OCI-LY1 (cell line): ENCODE measurements around the gene DNAJC24.

Experiments
- H2AFZ ChIP-seq: fragments of 200-600 bp; sonication (generic), shearing (Covaris generic); 2 replicates; pipeline ENCODE4 v1.6.0; 2014; ENCODE audit warnings: antibody characterized with exemption, mild to moderate bottlenecking, low read length
- H3F3A ChIP-seq: fragments of 200-600 bp; sonication (generic), shearing (Covaris generic); 2 replicates; pipeline ENCODE4 v1.6.0; 2014; ENCODE audit warnings: mild to moderate bottlenecking, antibody characterized with exemption, low read length, moderate library complexity; ENCODE audit not compliant: insufficient read depth
- H3K27ac ChIP-seq: fragments of 200-600 bp; sonication (generic); 2 replicates; pipeline ENCODE4 v1.5.1; 2014; ENCODE audit warnings: low read length, mixed run types, mild to moderate bottlenecking, low read depth; ENCODE audit not compliant: poor library complexity, severe bottlenecking
- H3K27me3 ChIP-seq: fragments of 200-600 bp; sonication (generic); 2 replicates; pipeline ENCODE4 v1.6.0; 2014; ENCODE audit warnings: antibody characterized with exemption, mild to moderate bottlenecking, low read length, moderate library complexity; ENCODE audit not compliant: insufficient read depth
- H3K36me3 ChIP-seq: fragments of 200-600 bp; sonication (generic); 2 replicates; pipeline ENCODE4 v1.6.1; 2014; ENCODE audit warnings: mild to moderate bottlenecking, antibody characterized with exemption, low read length, moderate library complexity, mixed read lengths; ENCODE audit not compliant: insufficient read depth
- H3K4me1 ChIP-seq: fragments of 200-600 bp; sonication (generic); 2 replicates; pipeline ENCODE4 v1.5.1; 2014; ENCODE audit warnings: mild to moderate bottlenecking, low read length, moderate library complexity; ENCODE audit not compliant: insufficient read depth, severe bottlenecking
- H3K4me2 ChIP-seq: fragments of 200-600 bp; sonication (generic), shearing (Covaris generic); 2 replicates; pipeline ENCODE4 v1.6.1; 2014; ENCODE audit warnings: low read length
- H3K4me3 ChIP-seq: fragments of 200-600 bp; sonication (generic); 2 replicates; pipeline ENCODE4 v1.5.1; 2014; ENCODE audit warnings: low read length, low read depth, mild to moderate bottlenecking, mixed read lengths; ENCODE audit not compliant: poor library complexity, severe bottlenecking
- H3K79me2 ChIP-seq: fragments of 200-600 bp; shearing (Covaris generic); 2 replicates; pipeline ENCODE4 v1.6.1; 2016; ENCODE audit warnings: mixed run types, low read length, mixed read lengths; ENCODE audit not compliant: insufficient read depth
- H3K9ac ChIP-seq: fragments of 200-600 bp; sonication (generic), shearing (Covaris generic); 2 replicates; pipeline ENCODE4 v1.6.1; 2014; ENCODE audit warnings: mild to moderate bottlenecking, low read length, mixed read lengths
- H3K9me2 ChIP-seq: fragments of 200-600 bp; sonication (generic), shearing (Covaris generic); 2 replicates; pipeline ENCODE4 v1.6.1; 2014; ENCODE audit warnings: low read depth, mild to moderate bottlenecking, low read length, mixed read lengths
- H3K9me3 ChIP-seq: fragments of 200-600 bp; shearing (Covaris generic); 2 replicates; pipeline ENCODE4 v1.6.1; 2014; ENCODE audit warnings: low read length, mixed read lengths
- H4K20me1 ChIP-seq: fragments of 200-600 bp; sonication (generic), shearing (Covaris generic); 2 replicates; pipeline ENCODE4 v1.6.0; 2016; ENCODE audit warnings: mild to moderate bottlenecking, low read length; ENCODE audit not compliant: insufficient read depth
- CTCF ChIP-seq: fragments of 200-600 bp; sonication (generic), shearing (Covaris generic); IDR thresholded peaks from 2 replicates; pipeline ENCODE4 v1.5.1; 2017; ENCODE audit warnings: mild to moderate bottlenecking, antibody characterized with exemption, low read length, moderate library complexity, mixed read lengths
- EZH2 ChIP-seq: fragments of 200-600 bp; sonication (generic), shearing (Covaris generic); IDR thresholded peaks from 2 replicates; pipeline ENCODE4 v1.8.0; 2017; ENCODE audit warnings: borderline replicate concordance, mixed run types, mild to moderate bottlenecking, antibody characterized with exemption, low read length, moderate library complexity, mixed read lengths

The DNAJC24 gene

GRCh38 chr11:31351168-31351567 is 18.5 kb upstream of the DNAJC24 start:
- Histone ChIP-seq H3K9ac (no peak overlapping the region), H3K36me3 (no peaks in the 10 kb centered on the region), H3K4me2 (no peak overlapping the region), H3F3A (no peaks in the 10 kb centered on the region), H4K20me1 (no peaks in the 10 kb centered on the region), H3K27me3 (no peaks in the 10 kb centered on the region), H3K9me2 (no peaks in the 10 kb centered on the region), H3K27ac (no peak overlapping the region), H3K4me1 (no peaks in the 10 kb centered on the region), H3K4me3 (no peak overlapping the region), H3K79me2 (no peaks in the 10 kb centered on the region), H2AFZ (no peak overlapping the region), H3K9me3 (no peaks in the 10 kb centered on the region)
- TF ChIP-seq EZH2 (no peak), CTCF (no peak)

- Histone ChIP-seq H2AFZ (no peak overlapping the region), H3K4me2 (no peak overlapping the region), H3K9me2 (no peaks in the 10 kb centered on the region), H4K20me1 (no peaks in the 10 kb centered on the region), H3F3A (no peaks in the 10 kb centered on the region), H3K36me3 (no peaks in the 10 kb centered on the region), H3K4me1 (no peaks in the 10 kb centered on the region), H3K4me3 (no peak overlapping the region), H3K79me2 (no peaks in the 10 kb centered on the region), H3K27ac (no peak overlapping the region), H3K27me3 (no peaks in the 10 kb centered on the region), H3K9ac (no peak overlapping the region), H3K9me3 (no peaks in the 10 kb centered on the region)
- TF ChIP-seq CTCF: no peak
- no peak for TF ChIP-seq EZH2
Measured at GRCh38 chr11:31355131-31355530, 14.5 kb upstream of the DNAJC24 start.

- TF ChIP-seq EZH2 (no peak), CTCF (no peak)
- Histone ChIP-seq H4K20me1 (no peaks in the 10 kb centered on the region), H3K9me2 (no peaks in the 10 kb centered on the region), H3K36me3 (no peaks in the 10 kb centered on the region), H3K4me2 (no peak overlapping the region), H3K4me3 (no peak overlapping the region), H3K4me1 (no peaks in the 10 kb centered on the region), H3K27me3 (no peaks in the 10 kb centered on the region), H3F3A (no peaks in the 10 kb centered on the region), H2AFZ (no peak overlapping the region), H3K9me3 (no peaks in the 10 kb centered on the region), H3K79me2 (no peaks in the 10 kb centered on the region), H3K27ac (no peak overlapping the region), H3K9ac (no peak overlapping the region)
Measured at GRCh38 chr11:31355817-31356216, 13.8 kb upstream of the DNAJC24 start.
